SK-N-SH (cell line): ENCODE data around the gene SOX15. TPM values are rescaled to one million over a fixed set of nuclear protein-coding genes. Genes with fewer than 3 reads are reported as not detected.

Experiments
- CTCF ChIA-PET: fragments of 300-600, 350-600 bp; formaldehyde crosslinking; extraction: SDS; loops from one replicate; lab custom pipeline; 2021; lab: Yijun Ruan, JAX
- POLR2A ChIA-PET: fragments of 350-600 bp; sonication (Branson Sonifier 250); formaldehyde crosslinking; extraction: SDS; loops from one replicate; lab custom pipeline; 2020; ENCODE audit warnings: antibody characterized with exemption, inconsistent platforms; lab: Yijun Ruan, JAX
- DNase-seq: peaks from one replicate; pipeline ENCODE4 v3.0.0; 2012
- H2AFZ ChIP-seq: fragments of 200-600 bp; sonication (generic); 2 replicates; pipeline ENCODE4 v1.8.1; 2016; ENCODE audit warnings: antibody characterized with exemption, mild to moderate bottlenecking, low read depth
- H3F3A ChIP-seq: fragments of 200-600 bp; sonication (generic); replicated peaks from 2 replicates; pipeline ENCODE3; 2016; ENCODE audit warnings: antibody characterized with exemption, mild to moderate bottlenecking; ENCODE audit not compliant: insufficient read depth
- H3K27ac ChIP-seq, 2 experiments: fragments of 200-500 bp in 1 of 2; fragments of 200-600 bp in 1 of 2; sonication (Bioruptor generic) in 1 of 2; sonication (generic), shearing (Covaris generic) in 1 of 2; 2 replicates each; pipeline versions ENCODE4 v1.5.1 to v1.6.1; 2014 to 2016; ENCODE audit warnings: low read depth in 2 of 2, inconsistent platforms in 1 of 2, low read length in 1 of 2, mild to moderate bottlenecking in 1 of 2, mixed read lengths in 1 of 2
- H3K27me3 ChIP-seq: fragments of 200-600 bp; sonication (generic), shearing (Covaris generic); 2 replicates; pipeline ENCODE4 v1.6.1; 2016; ENCODE audit warnings: mixed run types; ENCODE audit not compliant: insufficient read depth
- H3K36me3 ChIP-seq, 2 experiments: fragments of 200-500 bp in 1 of 2; fragments of 200-600 bp in 1 of 2; sonication (Bioruptor generic) in 1 of 2; sonication (generic) in 1 of 2; replicated peaks in 1 of 2; 2 replicates each; pipeline versions ENCODE3 to v1.5.1; 2014 to 2016; ENCODE audit warnings: low read length in 1 of 2, mild to moderate bottlenecking in 1 of 2; ENCODE audit not compliant: insufficient read depth in 2 of 2, control insufficient read depth in 1 of 2
- H3K4me1 ChIP-seq, 2 experiments: fragments of 200-500 bp in 1 of 2; fragments of 200-600 bp in 1 of 2; sonication (Bioruptor generic) in 1 of 2; sonication (generic), shearing (Covaris generic) in 1 of 2; 2 replicates each; pipeline versions ENCODE4 v1.5.1 to v1.6.1; 2014 to 2016; ENCODE audit warnings: low read depth in 1 of 2, low read length in 1 of 2, mixed run types in 1 of 2; ENCODE audit not compliant: insufficient read depth in 2 of 2, control insufficient read depth in 1 of 2
- H3K4me2 ChIP-seq: fragments of 200-600 bp; sonication (generic), shearing (Covaris generic); 2 replicates; pipeline ENCODE4 v1.6.1; 2017; ENCODE audit warnings: mixed run types
- H3K4me3 ChIP-seq, 2 experiments: fragments of 200-500 bp in 1 of 2; fragments of 200-600 bp in 1 of 2; sonication (Bioruptor generic) in 1 of 2; sonication (generic), shearing (Covaris generic) in 1 of 2; 2 replicates each; pipeline versions ENCODE4 v1.5.1 to v1.8.1; 2014 to 2016; ENCODE audit warnings: low read depth in 2 of 2, inconsistent platforms in 1 of 2, low read length in 1 of 2, mild to moderate bottlenecking in 1 of 2, mixed read lengths in 1 of 2, moderate library complexity in 1 of 2
- H3K79me2 ChIP-seq: fragments of 200-600 bp; sonication (generic); 2 replicates; pipeline ENCODE4 v1.8.1; 2017; ENCODE audit warnings: mild to moderate bottlenecking; ENCODE audit not compliant: insufficient read depth
- H3K9ac ChIP-seq: fragments of 200-600 bp; sonication (generic); 2 replicates; pipeline ENCODE4 v1.6.1; 2017; ENCODE audit warnings: mixed run types
- H3K9me2 ChIP-seq: fragments of 200-600 bp; sonication (generic); 2 replicates; pipeline ENCODE4 v1.6.1; 2017; ENCODE audit warnings: mixed run types
- H3K9me3 ChIP-seq: fragments of 200-600 bp; sonication (generic); 2 replicates; pipeline ENCODE4 v1.6.1; 2017; ENCODE audit warnings: mixed run types, mild to moderate bottlenecking, moderate library complexity
- H4K20me1 ChIP-seq: fragments of 200-600 bp; sonication (generic); 2 replicates; pipeline ENCODE4 v1.6.1; 2017; ENCODE audit warnings: mild to moderate bottlenecking, mixed run types; ENCODE audit not compliant: insufficient read depth
- CHD2 ChIP-seq: fragments of 150-350 bp; IDR thresholded peaks from 2 replicates; pipeline ENCODE4 v1.6.1; 2018; ENCODE audit warnings: low read length; ENCODE audit not compliant: partially characterized antibody
- CTCF ChIP-seq: fragments of 200-600 bp; sonication (generic); IDR thresholded peaks from 2 replicates; pipeline ENCODE4 v1.6.1; 2017; ENCODE audit warnings: antibody characterized with exemption, mild to moderate bottlenecking, moderate library complexity
- ELF1 ChIP-seq: IDR thresholded peaks from 2 replicates; pipeline ENCODE4 v1.4.0; 2012
- EP300 ChIP-seq, 2 experiments: IDR thresholded peaks; 2 replicates each; pipeline versions ENCODE4 v1.4.0 to v1.6.1; 2012; ENCODE audit warnings: borderline replicate concordance in 1 of 2, low read depth in 1 of 2, low read length in 1 of 2
- EZH2phosphoT487 ChIP-seq: fragments of 200-600 bp; sonication (generic); IDR thresholded peaks from 2 replicates; pipeline ENCODE4 v1.6.1; 2017; ENCODE audit warnings: low read depth, mixed run types, mild to moderate bottlenecking, antibody characterized with exemption, moderate library complexity, borderline replicate concordance
- FOXJ3 ChIP-seq: sonication (generic); formaldehyde crosslinking; IDR thresholded peaks from 2 replicates; pipeline ENCODE4 v1.5.1; 2020; ENCODE audit warnings: mild to moderate bottlenecking, missing genetic modification reagents
- FOXM1 ChIP-seq: IDR thresholded peaks from 2 replicates; pipeline ENCODE4 v1.4.0; 2012; ENCODE audit warnings: low read depth, mild to moderate bottlenecking
- GABPA ChIP-seq: IDR thresholded peaks from 2 replicates; pipeline ENCODE4 v1.4.0; 2012; ENCODE audit warnings: low read depth, mild to moderate bottlenecking
- GATA2 ChIP-seq: sonication (generic); formaldehyde crosslinking; IDR thresholded peaks from 2 replicates; pipeline ENCODE4 v1.5.0; 2020; ENCODE audit warnings: mild to moderate bottlenecking, missing genetic modification reagents
- JUND ChIP-seq: IDR thresholded peaks from 2 replicates; pipeline ENCODE4 v1.4.0; 2012
- MEF2A ChIP-seq: IDR thresholded peaks from 2 replicates; pipeline ENCODE4 v1.4.0; 2012; ENCODE audit warnings: low read depth, borderline replicate concordance
- NFIC ChIP-seq: IDR thresholded peaks from 2 replicates; pipeline ENCODE4 v1.4.0; 2012; ENCODE audit warnings: borderline replicate concordance
- SIN3A ChIP-seq: IDR thresholded peaks from 2 replicates; pipeline ENCODE4 v1.6.1; 2012; ENCODE audit warnings: low read depth, mild to moderate bottlenecking, low read length, moderate library complexity, borderline replicate concordance
- TAF1 ChIP-seq: IDR thresholded peaks from 2 replicates; pipeline ENCODE4 v1.6.1; 2012; ENCODE audit warnings: low read depth, mild to moderate bottlenecking, low read length, moderate library complexity, borderline replicate concordance
- TEAD4 ChIP-seq: IDR thresholded peaks from 2 replicates; pipeline ENCODE4 v1.4.0; 2012; ENCODE audit warnings: mild to moderate bottlenecking, borderline replicate concordance; ENCODE audit not compliant: insufficient read depth
- WGBS: methylation state at CpG from one replicate; pipeline ENCODE4 v1.1.6; 2017; ENCODE audit warnings: low lambda C conversion rate; 5-methylcytosine and 5-hydroxymethylcytosine counted together
- polyA plus RNA-seq, 3 experiments: library from polyadenylated mRNA; depleted of rRNA; stranded (reverse); fragments of >200 nt; gene quantifications; 2 replicates each; pipeline ENCODE4 v1.2.3, GENCODE V29; 2012
- TF ChIP-seq, protein P1 (sequence below): IDR thresholded peaks from 2 replicates; pipeline ENCODE4 v1.6.1; 2012; ENCODE audit warnings: mild to moderate bottlenecking, low read depth, low read length, moderate library complexity
- TF ChIP-seq, protein P2 (sequence below): IDR thresholded peaks from 2 replicates; pipeline ENCODE4; 2012
- TF ChIP-seq, protein P3 (sequence below): IDR thresholded peaks from 2 replicates; pipeline ENCODE4 v1.4.0; 2012; ENCODE audit warnings: low read depth
- TF ChIP-seq, protein P4 (sequence below): IDR thresholded peaks from 2 replicates; pipeline ENCODE4 v1.4.0; 2012; ENCODE audit warnings: low read depth, borderline replicate concordance

The SOX15 gene
- polyA plus RNA-seq, 1 of the 3 experiments (the other 2 are of a cell fraction): 1.3 TPM

GRCh38 chr17:7593296-7593695, 3.4 kb upstream of the SOX15 start:
- no peak overlapping the region for H3K4me2 ChIP-seq
- H4K20me1 ChIP-seq: no peaks in the 10 kb centered on the region
- WGBS: 90% methylated on average over 12 of the region's 12 CpGs
- no peak overlapping the region for H3K4me3 ChIP-seq
- H3K79me2 ChIP-seq: peaks cover 12% of the 10 kb centered on the region; the same call in 1 of the 2 replicates
- H3K9me2 ChIP-seq: no peaks in the 10 kb centered on the region
- H3K27ac ChIP-seq: no peak overlapping the region
- peaks cover 37% of the 10 kb centered on the region for H3F3A ChIP-seq
- H3K36me3 ChIP-seq: peaks cover 41 to 68% of the 10 kb centered on the region in 2 experiments
- H2AFZ ChIP-seq: no peak overlapping the region
- no peaks in the 10 kb centered on the region for H3K9me3 ChIP-seq
- no peak for DNase-seq
- ChIA-PET POLR2A (interaction anchor here (1.4 kb wide), 1 partner anchor 10 kb away, joined by 3 read pairs; the partner anchor contains the start of gene MPDU1), CTCF (interaction anchor here (1.5 kb wide), 1 partner anchor 17 kb away, joined by 7 read pairs; no protein-coding TSS in a partner anchor)
- no peaks in the 10 kb centered on the region for H3K27me3 ChIP-seq
- no peak for TF ChIP-seq ELF1
- TF ChIP-seq JUND: no peak
- TF ChIP-seq NFIC: no peak
- TF ChIP-seq GABPA: no peak
- TF ChIP-seq, protein P1, sequence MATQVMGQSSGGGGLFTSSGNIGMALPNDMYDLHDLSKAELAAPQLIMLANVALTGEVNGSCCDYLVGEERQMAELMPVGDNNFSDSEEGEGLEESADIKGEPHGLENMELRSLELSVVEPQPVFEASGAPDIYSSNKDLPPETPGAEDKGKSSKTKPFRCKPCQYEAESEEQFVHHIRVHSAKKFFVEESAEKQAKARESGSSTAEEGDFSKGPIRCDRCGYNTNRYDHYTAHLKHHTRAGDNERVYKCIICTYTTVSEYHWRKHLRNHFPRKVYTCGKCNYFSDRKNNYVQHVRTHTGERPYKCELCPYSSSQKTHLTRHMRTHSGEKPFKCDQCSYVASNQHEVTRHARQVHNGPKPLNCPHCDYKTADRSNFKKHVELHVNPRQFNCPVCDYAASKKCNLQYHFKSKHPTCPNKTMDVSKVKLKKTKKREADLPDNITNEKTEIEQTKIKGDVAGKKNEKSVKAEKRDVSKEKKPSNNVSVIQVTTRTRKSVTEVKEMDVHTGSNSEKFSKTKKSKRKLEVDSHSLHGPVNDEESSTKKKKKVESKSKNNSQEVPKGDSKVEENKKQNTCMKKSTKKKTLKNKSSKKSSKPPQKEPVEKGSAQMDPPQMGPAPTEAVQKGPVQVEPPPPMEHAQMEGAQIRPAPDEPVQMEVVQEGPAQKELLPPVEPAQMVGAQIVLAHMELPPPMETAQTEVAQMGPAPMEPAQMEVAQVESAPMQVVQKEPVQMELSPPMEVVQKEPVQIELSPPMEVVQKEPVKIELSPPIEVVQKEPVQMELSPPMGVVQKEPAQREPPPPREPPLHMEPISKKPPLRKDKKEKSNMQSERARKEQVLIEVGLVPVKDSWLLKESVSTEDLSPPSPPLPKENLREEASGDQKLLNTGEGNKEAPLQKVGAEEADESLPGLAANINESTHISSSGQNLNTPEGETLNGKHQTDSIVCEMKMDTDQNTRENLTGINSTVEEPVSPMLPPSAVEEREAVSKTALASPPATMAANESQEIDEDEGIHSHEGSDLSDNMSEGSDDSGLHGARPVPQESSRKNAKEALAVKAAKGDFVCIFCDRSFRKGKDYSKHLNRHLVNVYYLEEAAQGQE: no peak
- TF ChIP-seq GATA2: no peak
- no peak for TF ChIP-seq FOXM1
- TF ChIP-seq SIN3A: no peak
- TF ChIP-seq TEAD4: no peak
- TF ChIP-seq MEF2A: no peak
- TF ChIP-seq, protein P2, sequence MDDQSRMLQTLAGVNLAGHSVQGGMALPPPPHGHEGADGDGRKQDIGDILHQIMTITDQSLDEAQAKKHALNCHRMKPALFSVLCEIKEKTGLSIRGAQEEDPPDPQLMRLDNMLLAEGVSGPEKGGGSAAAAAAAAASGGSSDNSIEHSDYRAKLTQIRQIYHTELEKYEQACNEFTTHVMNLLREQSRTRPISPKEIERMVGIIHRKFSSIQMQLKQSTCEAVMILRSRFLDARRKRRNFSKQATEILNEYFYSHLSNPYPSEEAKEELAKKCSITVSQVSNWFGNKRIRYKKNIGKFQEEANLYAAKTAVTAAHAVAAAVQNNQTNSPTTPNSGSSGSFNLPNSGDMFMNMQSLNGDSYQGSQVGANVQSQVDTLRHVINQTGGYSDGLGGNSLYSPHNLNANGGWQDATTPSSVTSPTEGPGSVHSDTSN: no peak
- TF ChIP-seq, protein P3, sequence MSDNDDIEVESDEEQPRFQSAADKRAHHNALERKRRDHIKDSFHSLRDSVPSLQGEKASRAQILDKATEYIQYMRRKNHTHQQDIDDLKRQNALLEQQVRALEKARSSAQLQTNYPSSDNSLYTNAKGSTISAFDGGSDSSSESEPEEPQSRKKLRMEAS: no peak
- TF ChIP-seq FOXJ3 (CRISPR knock-in tag): no peak
- TF ChIP-seq CTCF: no peak
- no peak for TF ChIP-seq CHD2
- no peak for TF ChIP-seq EP300 (IDR thresholded peaks at IDR 0.05; ENCODE audit: borderline replicate concordance in 1 of 2, low read depth in 1 of 2, low read length in 1 of 2)
- TF ChIP-seq, protein P4, sequence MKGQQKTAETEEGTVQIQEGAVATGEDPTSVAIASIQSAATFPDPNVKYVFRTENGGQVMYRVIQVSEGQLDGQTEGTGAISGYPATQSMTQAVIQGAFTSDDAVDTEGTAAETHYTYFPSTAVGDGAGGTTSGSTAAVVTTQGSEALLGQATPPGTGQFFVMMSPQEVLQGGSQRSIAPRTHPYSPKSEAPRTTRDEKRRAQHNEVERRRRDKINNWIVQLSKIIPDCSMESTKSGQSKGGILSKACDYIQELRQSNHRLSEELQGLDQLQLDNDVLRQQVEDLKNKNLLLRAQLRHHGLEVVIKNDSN: no peak
- TF ChIP-seq TAF1: no peak
- no peak for TF ChIP-seq EZH2phosphoT487
- peaks cover 17 to 22% of the 10 kb centered on the region in 2 experiments for H3K4me1 ChIP-seq
- no peak overlapping the region for H3K9ac ChIP-seq
